Uterus (tissue), 2 donors: ENCODE data around the gene HMG20A.

Experiments used
- POLR2A ChIP-seq, 2 donors: fragments of 450-650 bp; IDR thresholded peaks; one replicate each; pipeline ENCODE4 v1.6.1; 2016; ENCODE audit warnings: antibody characterized with exemption in 2 of 2, mild to moderate bottlenecking in 1 of 2, moderate library complexity in 1 of 2
- TF ChIP-seq, protein P1 (sequence below), 4 experiments: fragments of 200-600 bp in 2 of 4; fragments of 450-650 bp in 2 of 4; sonication (generic) in 2 of 4; IDR thresholded peaks; one replicate each; pipeline ENCODE4 v1.5.1; 2016 to 2019; ENCODE audit warnings: antibody characterized with exemption in 4 of 4, mild to moderate bottlenecking in 2 of 4, moderate library complexity in 1 of 4

DNA sequence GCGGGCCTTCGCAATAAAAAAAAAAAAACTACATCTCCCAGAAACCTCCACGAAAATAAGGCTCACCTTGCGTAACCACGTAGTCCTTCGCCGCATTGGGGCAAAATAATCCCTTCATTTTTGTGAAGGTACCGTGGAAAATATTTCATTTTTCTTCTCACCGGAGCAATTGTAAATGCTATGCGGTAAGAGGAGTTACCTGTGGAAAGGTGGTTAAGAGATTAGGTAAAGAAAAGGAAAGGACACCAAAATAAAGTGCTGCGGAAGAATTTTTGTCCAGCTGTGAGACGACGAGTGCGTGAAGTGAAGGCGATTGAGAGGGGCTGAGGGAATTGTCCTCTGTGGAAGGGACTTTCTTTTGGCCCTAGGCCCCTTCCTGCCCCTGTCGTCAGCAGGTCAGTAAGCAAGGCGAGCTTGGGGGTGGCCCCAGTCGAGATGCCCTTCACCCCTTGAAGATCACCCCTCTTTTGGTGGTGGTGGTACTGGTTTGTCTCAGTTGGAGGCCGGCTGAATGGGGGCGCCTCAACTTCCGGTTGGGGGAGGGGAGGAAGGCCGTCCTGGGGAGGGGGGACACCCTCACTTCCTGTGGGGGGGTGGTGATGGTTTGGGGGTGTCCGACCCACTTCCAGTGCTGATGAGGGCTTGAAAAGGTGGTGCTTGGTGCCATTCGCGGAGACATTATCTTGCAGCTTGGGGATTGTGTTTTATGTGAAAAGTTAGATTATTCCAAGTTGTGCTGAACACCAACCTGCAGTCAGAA lies at the start of gene HMG20A:
- TF ChIP-seq, protein P1, sequence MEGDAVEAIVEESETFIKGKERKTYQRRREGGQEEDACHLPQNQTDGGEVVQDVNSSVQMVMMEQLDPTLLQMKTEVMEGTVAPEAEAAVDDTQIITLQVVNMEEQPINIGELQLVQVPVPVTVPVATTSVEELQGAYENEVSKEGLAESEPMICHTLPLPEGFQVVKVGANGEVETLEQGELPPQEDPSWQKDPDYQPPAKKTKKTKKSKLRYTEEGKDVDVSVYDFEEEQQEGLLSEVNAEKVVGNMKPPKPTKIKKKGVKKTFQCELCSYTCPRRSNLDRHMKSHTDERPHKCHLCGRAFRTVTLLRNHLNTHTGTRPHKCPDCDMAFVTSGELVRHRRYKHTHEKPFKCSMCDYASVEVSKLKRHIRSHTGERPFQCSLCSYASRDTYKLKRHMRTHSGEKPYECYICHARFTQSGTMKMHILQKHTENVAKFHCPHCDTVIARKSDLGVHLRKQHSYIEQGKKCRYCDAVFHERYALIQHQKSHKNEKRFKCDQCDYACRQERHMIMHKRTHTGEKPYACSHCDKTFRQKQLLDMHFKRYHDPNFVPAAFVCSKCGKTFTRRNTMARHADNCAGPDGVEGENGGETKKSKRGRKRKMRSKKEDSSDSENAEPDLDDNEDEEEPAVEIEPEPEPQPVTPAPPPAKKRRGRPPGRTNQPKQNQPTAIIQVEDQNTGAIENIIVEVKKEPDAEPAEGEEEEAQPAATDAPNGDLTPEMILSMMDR (IDR thresholded peaks at IDR 0.05) = no peak
- peak in 1 of 2 donors; percentile 41 for TF ChIP-seq POLR2A (IDR thresholded peaks at IDR 0.05)
